Measurements from ENCODE around the gene GAS2L1.

GAS2L1 gene

GRCh38 chr22:29339381-29340235 is 33.2 kb downstream of the GAS2L1 start:
- in situ Hi-C loops (cut with HindIII; ENCODE audit: low sequenced_read_pairs), result no loop called here
- H3K4me3 ChIP-seq (ENCODE audit: low read depth, low read length), result no peak overlapping the region
- TF ChIP-seq CTCF (IDR thresholded peaks at IDR 0.05; ENCODE audit: low read depth, low read length, missing control alignments), result no peak
- no peak for DNase-seq (ENCODE audit: low read depth)

GRCh38 chr22:29340566-29340965 is 34.1 kb downstream of the GAS2L1 start:
- in situ Hi-C loops (cut with HindIII; ENCODE audit: low sequenced_read_pairs), result no loop called here
- H3K4me3 ChIP-seq (ENCODE audit: low read depth, low read length), result no peak overlapping the region
- no peak for TF ChIP-seq CTCF (IDR thresholded peaks at IDR 0.05; ENCODE audit: low read depth, low read length, missing control alignments)
- no peak for DNase-seq (ENCODE audit: low read depth)

- no peak for TF ChIP-seq CTCF (IDR thresholded peaks at IDR 0.05; ENCODE audit: low read depth, low read length, missing control alignments)
Observed at GRCh38 chr22:29341056-29341848, 34.8 kb downstream of the GAS2L1 start.

GRCh38 chr22:29341849-29342127 is 35.3 kb downstream of the GAS2L1 start:
- H3K4me3 ChIP-seq (ENCODE audit: low read depth, low read length), result no peak overlapping the region
- TF ChIP-seq CTCF (IDR thresholded peaks at IDR 0.05; ENCODE audit: low read depth, low read length, missing control alignments), result no peak
- in situ Hi-C loops (cut with HindIII; ENCODE audit: low sequenced_read_pairs), result no loop called here
- no peak for DNase-seq (ENCODE audit: low read depth)

More at GRCh38 chr22:29341056-29341848, 34.8 kb downstream of the GAS2L1 start:
- no peak overlapping the region for H3K4me3 ChIP-seq (ENCODE audit: low read depth, low read length)
- DNase-seq (ENCODE audit: low read depth), result no peak
- in situ Hi-C loops (cut with HindIII; ENCODE audit: low sequenced_read_pairs), result no loop called here

DNA sequence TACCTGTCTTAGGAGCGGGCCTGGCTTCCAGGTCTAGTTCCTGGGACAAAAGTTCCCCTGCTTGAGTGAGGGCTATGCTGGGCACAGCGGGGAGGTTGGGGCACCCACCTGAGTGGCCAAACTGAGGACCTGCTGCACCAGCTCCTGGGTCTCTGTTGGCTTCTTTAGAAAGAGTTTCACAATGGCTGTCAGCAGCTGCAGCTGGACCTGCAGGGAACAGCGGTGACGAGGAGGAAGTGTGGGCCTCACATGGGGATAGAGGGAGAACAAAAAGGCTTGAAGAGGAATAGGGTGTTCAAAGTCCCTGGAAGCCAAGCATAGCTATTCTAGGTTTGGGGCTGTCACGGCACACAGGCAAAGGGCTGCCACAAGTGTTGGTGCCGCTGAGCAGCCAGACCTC is 35.7 kb downstream of the GAS2L1 start:
- no peak overlapping the region for H3K4me3 ChIP-seq (ENCODE audit: low read depth, low read length)
- in situ Hi-C loops (cut with HindIII; ENCODE audit: low sequenced_read_pairs), result no loop called here
- DNase-seq (ENCODE audit: low read depth), result no peak
- TF ChIP-seq CTCF (IDR thresholded peaks at IDR 0.05; ENCODE audit: low read depth, low read length, missing control alignments), result no peak

DNA sequence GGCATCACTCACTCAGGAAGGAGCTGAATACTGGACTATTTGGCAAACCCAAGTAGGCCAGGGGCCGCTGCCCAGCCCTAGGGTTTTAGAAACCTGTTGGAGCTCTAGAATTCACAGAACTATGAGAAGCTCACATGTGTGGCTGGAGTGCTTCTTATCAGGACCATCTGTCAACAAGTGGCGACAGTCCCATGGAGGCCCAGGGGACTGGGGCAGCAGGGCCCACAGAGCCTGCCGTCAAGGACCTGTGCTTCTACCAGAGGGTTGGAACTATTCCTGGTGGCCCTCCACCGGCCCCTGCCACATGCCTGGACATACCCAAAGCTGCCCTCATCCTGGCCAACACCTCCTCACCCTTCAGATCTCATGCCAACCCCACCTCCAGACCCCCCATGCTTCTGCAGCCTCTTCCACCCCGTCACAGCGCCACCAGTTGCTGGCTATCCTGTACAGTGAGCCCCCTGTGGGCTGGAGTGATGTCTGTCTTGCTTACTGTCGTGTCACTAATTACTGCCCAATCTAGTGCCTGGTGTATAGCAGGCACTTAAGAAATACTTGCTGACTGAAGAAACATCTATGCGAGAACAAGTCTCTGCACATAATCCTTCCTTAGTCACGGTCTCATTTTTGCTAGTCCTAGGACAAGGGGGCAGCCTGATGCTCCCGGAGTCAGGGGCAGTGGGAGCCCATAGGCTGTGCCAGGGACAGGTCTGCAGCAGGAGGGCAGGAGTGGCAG is 36.3 kb downstream of the GAS2L1 start:
- in situ Hi-C loops (cut with HindIII; ENCODE audit: low sequenced_read_pairs), result no loop called here
- TF ChIP-seq CTCF (IDR thresholded peaks at IDR 0.05; ENCODE audit: low read depth, low read length, missing control alignments), result no peak
- DNase-seq (ENCODE audit: low read depth), result no peak
- no peak overlapping the region for H3K4me3 ChIP-seq (ENCODE audit: low read depth, low read length)

Measured in astrocyte of the cerebellum (primary cell).